Esophagus (tissue), 2 donors: ENCODE results near the gene ABCG5. TPM values are rescaled to one million over a fixed set of nuclear protein-coding genes. Genes with fewer than 3 reads are reported as not detected.

ENCODE experiments used
- H3K27ac ChIP-seq, 2 donors: one replicate each; pipeline ENCODE4 v1.5.1; 2013; ENCODE audit warnings: low read depth in 2 of 2, mild to moderate bottlenecking in 2 of 2, inconsistent platforms in 1 of 2, low read length in 1 of 2, moderate library complexity in 1 of 2
- H3K27me3 ChIP-seq, 2 donors: one replicate each; pipeline ENCODE4 v1.6.1; 2013; ENCODE audit warnings: low read length in 2 of 2, control low read depth in 1 of 2, mild to moderate bottlenecking in 1 of 2; ENCODE audit not compliant: insufficient read depth in 2 of 2, control insufficient read depth in 1 of 2
- H3K36me3 ChIP-seq, 2 donors: one replicate each; pipeline ENCODE4 v1.6.1; 2013; ENCODE audit warnings: low read length in 1 of 2; ENCODE audit not compliant: control insufficient read depth in 2 of 2, insufficient read depth in 2 of 2
- H3K4me1 ChIP-seq, 2 donors: one replicate each; pipeline ENCODE4 v1.6.1; 2013; ENCODE audit warnings: low read length in 1 of 2; ENCODE audit not compliant: control insufficient read depth in 2 of 2, insufficient read depth in 2 of 2
- H3K4me3 ChIP-seq, 2 donors: one replicate each; pipeline ENCODE4 v1.5.1; 2013; ENCODE audit warnings: low read length in 2 of 2, mild to moderate bottlenecking in 2 of 2, low read depth in 1 of 2, moderate library complexity in 1 of 2
- H3K9me3 ChIP-seq, 2 donors: one replicate each; pipeline ENCODE4 v1.6.1; 2013; ENCODE audit warnings: mild to moderate bottlenecking in 2 of 2, low read depth in 1 of 2, low read length in 1 of 2, moderate library complexity in 1 of 2; ENCODE audit not compliant: control insufficient read depth in 2 of 2, insufficient read depth in 1 of 2
- WGBS, 2 donors: extraction: QIAGEN DNeasy Blood & Tissue Kit; methylation state at CpG; one replicate each; pipeline ENCODE4 v1.1.7; 2013; 5-methylcytosine and 5-hydroxymethylcytosine counted together
- polyA plus RNA-seq, 2 donors: library from polyadenylated mRNA; stranded (reverse); fragments of 200-250 nt; gene quantifications; one replicate each; pipeline ENCODE4 v1.2.3, GENCODE V29; 2013
- donor health status: healthy with polysubstance abuse.
- donor health status: Bipolar disorder and iron deficiency.

Gene ABCG5
- polyA plus RNA-seq, 2 donors = 0.01 TPM; not detected in 1

DNA sequence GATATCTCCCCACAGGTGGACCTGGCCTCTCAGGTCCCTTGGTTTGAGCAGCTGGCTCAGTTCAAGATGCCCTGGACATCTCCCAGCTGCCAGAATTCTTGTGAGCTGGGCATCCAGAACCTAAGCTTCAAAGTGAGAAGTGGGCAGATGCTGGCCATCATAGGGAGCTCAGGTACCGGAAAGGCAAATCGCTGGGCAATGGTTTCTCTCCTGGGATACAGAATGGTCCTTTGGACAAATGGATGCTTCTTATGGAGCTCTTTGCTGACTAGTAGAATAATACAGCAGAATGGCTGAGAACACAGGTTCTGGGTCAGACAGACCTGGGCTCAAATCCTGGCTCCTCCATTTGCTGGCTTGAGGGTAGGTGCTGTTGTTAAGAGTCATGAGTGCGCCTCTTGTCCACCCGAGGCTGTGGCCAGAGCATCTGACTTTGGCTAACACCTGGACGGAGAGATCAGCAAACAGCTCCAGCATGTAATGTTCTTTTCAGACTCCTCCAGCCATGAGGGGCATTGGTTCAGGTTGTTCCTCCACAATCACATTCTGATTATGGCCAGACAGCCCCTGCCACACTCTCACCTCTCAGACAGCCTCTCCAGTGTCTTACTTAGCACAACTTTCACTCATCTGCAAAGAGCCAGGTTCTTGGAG lies 7.6 kb upstream of the ABCG5 start:
- WGBS, 2 donors = 90% methylated on average over 5 of the region's 5 CpGs
- Histone ChIP-seq H3K4me3 (no peak overlapping the region), H3K36me3 (no peaks in the 10 kb centered on the region), H3K27me3 (no peaks in the 10 kb centered on the region), H3K27ac (no peak overlapping the region), H3K9me3 (no peaks in the 10 kb centered on the region), H3K4me1 (no peaks in the 10 kb centered on the region)

DNA sequence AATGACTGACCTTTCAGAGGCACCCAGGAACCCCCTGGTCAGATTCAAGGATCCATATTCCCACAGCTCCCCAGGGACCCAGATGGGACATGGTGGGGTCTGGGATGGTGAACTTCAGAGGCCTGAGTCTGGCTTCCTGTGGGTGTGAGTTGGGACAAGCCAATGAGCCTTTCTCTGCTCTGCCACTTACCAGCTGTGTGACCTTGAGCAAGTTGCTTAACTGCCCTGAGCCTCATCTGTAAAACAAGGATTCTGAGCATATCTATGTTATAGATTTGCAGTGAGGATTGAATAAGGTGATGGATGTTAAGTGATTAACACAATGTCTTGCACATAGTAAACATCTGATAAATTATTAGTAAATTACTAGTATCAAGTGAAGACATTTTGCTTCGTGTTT lies 6.5 kb upstream of the ABCG5 start:
- Histone ChIP-seq H3K9me3 (no peaks in the 10 kb centered on the region), H3K27ac (no peak overlapping the region), H3K4me3 (no peak overlapping the region), H3K27me3 (no peaks in the 10 kb centered on the region), H3K36me3 (no peaks in the 10 kb centered on the region), H3K4me1 (no peaks in the 10 kb centered on the region)
- 78 to 85% methylated on average over 1 of the region's 1 CpG for WGBS, 2 donors

DNA sequence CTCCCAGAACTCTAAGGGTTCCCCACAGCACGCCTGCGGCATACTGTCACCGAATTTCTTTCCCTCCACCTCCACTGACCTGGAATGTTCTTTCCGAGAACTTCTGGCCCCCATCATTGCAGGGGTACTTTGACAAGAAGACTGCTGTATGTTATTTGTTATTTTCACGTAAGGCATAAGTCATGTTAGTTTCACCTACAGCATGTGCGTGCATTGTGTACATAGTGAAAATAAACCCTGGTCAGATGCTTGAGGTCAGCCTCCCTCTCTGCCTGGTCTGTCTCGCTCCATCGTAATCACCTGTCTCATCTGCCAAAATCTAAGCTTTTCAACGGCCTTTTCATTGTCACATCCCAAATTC lies 4.2 kb upstream of the ABCG5 start:
- WGBS, 2 donors = 83 to 87% methylated on average over 9 of the region's 9 CpGs
- Histone ChIP-seq H3K36me3 (no peaks in the 10 kb centered on the region), H3K27me3 (no peaks in the 10 kb centered on the region), H3K27ac (no peak overlapping the region), H3K4me1 (no peaks in the 10 kb centered on the region), H3K9me3 (no peaks in the 10 kb centered on the region), H3K4me3 (no peak overlapping the region)

DNA sequence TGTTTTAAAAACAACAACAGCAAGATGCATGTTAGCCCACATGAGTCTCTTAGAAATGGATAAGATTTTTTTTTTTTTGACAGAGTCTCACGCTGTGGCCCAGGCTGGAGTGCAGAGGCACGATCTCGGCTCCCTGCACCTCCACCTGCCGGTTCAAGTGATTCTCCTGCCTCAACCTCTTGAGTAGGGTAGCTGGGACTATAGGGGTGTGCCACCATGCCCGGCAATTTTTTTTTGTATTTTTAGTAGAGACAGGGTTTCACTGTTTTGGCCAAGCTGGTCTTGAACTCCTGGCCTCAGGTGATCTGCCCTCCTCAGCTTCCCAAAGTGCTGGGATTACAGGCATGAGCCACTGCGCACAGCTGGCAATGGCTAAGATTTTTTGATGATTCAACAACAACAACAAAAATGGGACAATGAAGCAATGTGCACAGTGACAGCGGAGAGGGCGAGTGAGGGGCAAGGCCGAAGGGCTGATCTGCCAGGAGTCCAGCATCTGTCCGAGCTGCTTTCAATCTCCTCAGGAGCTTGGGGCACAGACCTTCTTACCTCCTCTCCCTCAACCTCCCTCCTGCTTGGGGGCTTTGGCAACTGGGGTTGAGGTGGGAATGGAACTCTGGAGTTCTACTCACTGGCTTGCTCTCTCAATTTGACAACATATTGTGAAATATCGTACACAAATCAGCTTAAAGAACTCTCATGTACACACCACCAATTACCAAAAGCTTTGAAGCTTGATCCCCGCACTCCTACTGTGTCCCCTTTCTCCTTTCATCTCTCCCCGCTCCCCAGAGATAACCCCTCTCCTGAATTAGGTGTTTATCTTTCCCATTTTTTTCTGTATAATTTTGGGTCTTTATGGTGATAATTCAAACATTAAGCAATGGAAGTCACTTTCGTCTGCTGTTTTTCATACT lies 3.6 kb upstream of the ABCG5 start:
- H3K27ac ChIP-seq = no peak overlapping the region
- no peaks in the 10 kb centered on the region for H3K36me3 ChIP-seq
- no peaks in the 10 kb centered on the region for H3K27me3 ChIP-seq
- no peaks in the 10 kb centered on the region for H3K4me1 ChIP-seq
- no peaks in the 10 kb centered on the region for H3K9me3 ChIP-seq
- WGBS, 2 donors = 89% methylated on average over 14 of the region's 14 CpGs
- no peak overlapping the region for H3K4me3 ChIP-seq

DNA sequence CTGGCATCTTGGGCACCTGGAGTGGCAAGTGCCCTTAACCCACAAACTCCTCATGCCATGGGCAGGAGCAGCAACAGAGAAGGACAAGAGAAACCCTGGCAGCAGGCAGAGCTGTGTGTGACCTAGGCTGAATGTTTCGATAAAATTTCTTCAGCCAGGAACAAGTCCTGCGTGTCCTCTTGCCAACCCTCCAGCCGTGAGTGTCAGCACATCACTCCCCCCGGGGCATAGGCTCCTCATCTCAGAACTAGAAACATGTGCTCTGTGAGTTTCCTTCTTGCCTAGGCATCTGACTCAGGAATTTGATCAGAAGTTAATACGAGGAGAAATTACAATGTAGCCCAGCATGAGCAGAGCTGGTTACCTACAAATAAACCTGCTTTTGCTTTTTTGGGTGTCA lies 2.3 kb upstream of the ABCG5 start:
- H3K36me3 ChIP-seq = no peaks in the 10 kb centered on the region
- H3K4me3 ChIP-seq = no peak overlapping the region
- 49 to 68% methylated on average over 5 of the region's 5 CpGs for WGBS, 2 donors

DNA sequence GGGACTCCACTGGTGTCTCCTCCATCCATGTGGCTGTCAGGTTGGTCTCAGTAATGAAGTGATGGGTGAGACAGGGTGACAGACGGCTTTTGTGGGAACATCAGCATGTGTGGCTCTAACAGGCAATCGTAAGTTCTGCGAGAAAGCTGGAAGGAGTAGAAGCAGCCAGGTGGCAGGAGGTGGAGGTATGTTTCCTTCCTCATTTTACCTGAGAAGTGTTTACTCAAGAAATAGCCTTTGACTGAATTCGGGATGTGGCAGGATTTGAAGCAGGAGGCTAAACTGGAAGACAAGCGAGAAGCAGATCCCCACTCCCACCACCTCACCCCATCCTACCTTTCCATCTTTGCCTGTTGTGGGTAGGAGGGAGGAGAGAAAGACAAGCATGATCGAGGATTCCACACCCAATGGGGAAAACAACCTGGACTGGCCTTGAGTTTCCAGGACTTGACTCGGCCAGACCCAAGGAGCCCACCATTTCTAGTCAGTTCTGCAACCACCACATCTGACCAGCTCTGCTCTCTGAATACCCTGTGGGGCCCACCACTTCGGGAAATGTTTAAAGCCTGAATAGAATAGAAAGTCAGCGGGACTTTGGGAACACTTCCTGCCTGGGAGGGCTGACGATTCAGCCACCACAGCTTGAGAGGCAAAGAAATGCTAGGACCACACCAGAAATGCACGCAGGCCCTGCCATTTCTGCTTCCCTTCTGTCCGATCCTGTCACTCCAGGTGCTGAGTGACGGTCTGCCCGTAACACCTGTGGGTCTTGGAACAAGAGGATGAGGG lies 1.3 kb upstream of the ABCG5 start:
- no peak overlapping the region for H3K4me3 ChIP-seq
- 80 to 85% methylated on average over 14 of the region's 14 CpGs for WGBS, 2 donors
- no peaks in the 10 kb centered on the region for H3K36me3 ChIP-seq
- H3K9me3 ChIP-seq = no peaks in the 10 kb centered on the region
- no peaks in the 10 kb centered on the region for H3K27me3 ChIP-seq
- H3K27ac ChIP-seq = no peak overlapping the region
- H3K4me1 ChIP-seq = no peaks in the 10 kb centered on the region

More for the DNA sequence above, 2.3 kb upstream of the ABCG5 start:
- Histone ChIP-seq H3K9me3 (no peaks in the 10 kb centered on the region), H3K4me1 (no peaks in the 10 kb centered on the region), H3K27ac (no peak overlapping the region), H3K27me3 (no peaks in the 10 kb centered on the region)

DNA sequence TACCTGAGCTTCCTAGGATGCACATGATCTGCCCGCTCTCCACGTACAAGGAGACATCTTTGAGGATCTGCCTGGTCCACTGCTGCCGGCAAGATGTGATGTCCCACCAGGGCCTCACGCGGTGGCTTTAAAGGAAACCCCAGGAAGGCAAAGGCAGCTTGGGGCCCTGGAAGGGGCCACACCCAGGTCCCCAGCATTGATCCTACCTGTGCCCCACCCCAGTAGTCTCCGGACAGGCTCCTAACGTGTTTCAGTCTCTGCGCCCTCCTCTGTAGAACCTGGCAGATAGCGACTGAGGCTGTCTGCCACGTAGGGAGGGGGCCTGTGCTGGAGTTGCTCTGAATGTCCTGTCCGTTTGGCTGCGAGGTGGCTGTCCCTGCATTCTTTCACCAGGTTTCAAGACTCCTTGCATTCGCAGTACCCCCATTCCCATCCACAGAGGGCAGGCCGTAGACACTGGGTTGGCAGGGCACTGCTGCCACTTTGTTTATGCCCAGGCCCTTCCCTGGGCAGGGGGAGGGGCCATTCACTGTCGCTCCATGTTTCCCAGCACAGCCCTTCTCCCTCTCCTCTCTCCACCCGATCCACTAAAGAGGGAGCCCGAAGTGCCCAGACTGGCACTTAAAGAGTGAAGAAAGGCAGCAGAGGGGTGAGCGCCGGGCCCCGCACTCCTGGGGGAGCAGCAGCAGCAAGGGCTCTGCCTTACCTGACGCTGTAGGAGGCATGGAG lies 644 bp downstream of the ABCG5 start:
- H3K27ac ChIP-seq = no peak overlapping the region
- no peak overlapping the region for H3K4me3 ChIP-seq
- WGBS, 2 donors = 90% methylated on average over 21 of the region's 21 CpGs
- H3K4me1 ChIP-seq = no peaks in the 10 kb centered on the region
- H3K27me3 ChIP-seq = no peaks in the 10 kb centered on the region
- H3K36me3 ChIP-seq = no peaks in the 10 kb centered on the region
- no peaks in the 10 kb centered on the region for H3K9me3 ChIP-seq

DNA sequence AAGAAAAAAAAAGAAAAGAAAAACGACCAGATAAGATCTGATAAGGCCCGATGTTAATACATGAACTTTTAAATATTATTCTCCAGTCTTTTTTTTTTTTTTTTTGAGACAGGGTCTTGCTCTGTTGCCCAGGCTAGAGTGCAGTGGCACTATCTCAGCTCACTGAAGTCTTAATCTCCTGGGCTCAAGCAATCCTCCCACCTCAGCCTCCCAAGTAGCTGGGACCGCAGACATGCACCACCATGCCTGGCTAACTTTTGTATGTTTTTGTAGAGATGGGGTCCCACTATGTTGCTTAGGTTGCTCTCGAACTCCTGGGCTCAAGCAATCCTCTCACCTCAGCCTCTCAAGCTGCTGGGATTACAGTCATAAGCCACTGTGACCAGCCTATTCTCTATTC lies 1.6 kb downstream of the ABCG5 start:
- WGBS, 2 donors = 76 to 84% methylated on average over 4 of the region's 4 CpGs
- Histone ChIP-seq H3K36me3 (no peaks in the 10 kb centered on the region), H3K4me3 (no peak overlapping the region), H3K27ac (no peak overlapping the region), H3K9me3 (no peaks in the 10 kb centered on the region), H3K27me3 (no peaks in the 10 kb centered on the region), H3K4me1 (peaks cover 0 to 1% of the 10 kb centered on the region in 2 donors)

DNA sequence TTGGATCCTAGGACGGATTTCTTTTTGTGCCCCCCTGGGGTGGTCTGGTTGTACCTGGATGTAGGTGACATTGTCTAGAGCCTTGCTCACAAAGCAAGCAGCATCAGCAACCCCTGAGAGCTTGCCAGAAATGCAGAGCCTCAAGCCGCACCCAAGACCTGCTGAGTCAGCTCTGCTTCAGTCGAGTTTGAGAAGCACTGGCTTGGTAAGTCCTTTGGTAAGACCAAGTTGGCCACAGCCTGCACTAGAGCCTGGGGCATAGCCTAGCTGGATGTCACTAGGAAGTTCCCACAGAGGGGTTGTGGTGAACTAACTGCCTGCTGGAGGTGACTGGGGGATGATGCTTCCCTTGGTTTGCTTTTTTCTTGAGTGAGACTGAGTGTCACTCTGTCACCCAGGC lies 6.2 kb downstream of the ABCG5 start:
- H3K27ac ChIP-seq = no peak overlapping the region
- WGBS, 2 donors = 25 to 47% methylated on average over 3 of the region's 3 CpGs
- no peaks in the 10 kb centered on the region for H3K36me3 ChIP-seq
- peaks cover 0 to 6% of the 10 kb centered on the region in 2 donors for H3K4me1 ChIP-seq
- H3K27me3 ChIP-seq = peaks cover 3 to 9% of the 10 kb centered on the region in 2 donors
- H3K4me3 ChIP-seq = no peak overlapping the region
- no peaks in the 10 kb centered on the region for H3K9me3 ChIP-seq
